Measurements from ENCODE around the gene CDA. TPM values are rescaled to one million over a fixed set of nuclear protein-coding genes. Genes with fewer than 3 reads are reported as not detected.
A peak's percentile ranks its signal among the peaks of the same experiment; 100 is the strongest.

The CDA gene
- total RNA-seq, 1 donor from 2014 or later, result 10.1 TPM

DNA sequence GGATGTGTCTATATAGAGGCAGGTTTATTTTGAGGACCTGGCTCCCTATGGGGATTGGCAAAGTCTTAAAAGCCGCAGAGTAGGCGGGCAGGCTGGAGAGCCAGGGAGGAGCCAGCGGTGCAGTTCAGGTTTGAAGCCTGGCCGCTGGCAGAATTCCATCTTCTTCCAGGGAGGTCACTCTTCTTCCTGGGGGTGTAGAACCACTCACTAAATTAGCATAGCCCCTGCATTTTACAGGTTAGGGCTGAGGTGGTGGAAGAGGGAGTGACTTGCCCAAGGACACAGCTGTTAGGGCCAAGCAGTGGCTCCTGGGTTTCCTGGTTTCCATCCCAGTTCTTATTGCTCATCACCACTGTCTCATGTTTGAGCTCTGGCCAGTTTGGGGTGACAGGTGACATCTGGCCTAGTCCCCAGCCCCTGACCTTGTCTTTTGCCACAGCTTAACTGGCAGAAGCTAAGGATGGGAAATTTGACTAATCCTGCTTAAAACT, 45.7 kb downstream of the CDA start:
- intact Hi-C loops (cut with DNase I), result loop anchor here (5.0 kb wide), 1 partner anchor 57 kb away; no protein-coding TSS in a partner anchor
- peaks cover 11% of the 10 kb centered on the region in 2 donors for H3K4me1 ChIP-seq
- H3K36me3 ChIP-seq, result peaks cover 19 to 27% of the 10 kb centered on the region in 2 donors
- H3K27ac ChIP-seq, result no peak overlapping the region
- TF ChIP-seq, protein P1, sequence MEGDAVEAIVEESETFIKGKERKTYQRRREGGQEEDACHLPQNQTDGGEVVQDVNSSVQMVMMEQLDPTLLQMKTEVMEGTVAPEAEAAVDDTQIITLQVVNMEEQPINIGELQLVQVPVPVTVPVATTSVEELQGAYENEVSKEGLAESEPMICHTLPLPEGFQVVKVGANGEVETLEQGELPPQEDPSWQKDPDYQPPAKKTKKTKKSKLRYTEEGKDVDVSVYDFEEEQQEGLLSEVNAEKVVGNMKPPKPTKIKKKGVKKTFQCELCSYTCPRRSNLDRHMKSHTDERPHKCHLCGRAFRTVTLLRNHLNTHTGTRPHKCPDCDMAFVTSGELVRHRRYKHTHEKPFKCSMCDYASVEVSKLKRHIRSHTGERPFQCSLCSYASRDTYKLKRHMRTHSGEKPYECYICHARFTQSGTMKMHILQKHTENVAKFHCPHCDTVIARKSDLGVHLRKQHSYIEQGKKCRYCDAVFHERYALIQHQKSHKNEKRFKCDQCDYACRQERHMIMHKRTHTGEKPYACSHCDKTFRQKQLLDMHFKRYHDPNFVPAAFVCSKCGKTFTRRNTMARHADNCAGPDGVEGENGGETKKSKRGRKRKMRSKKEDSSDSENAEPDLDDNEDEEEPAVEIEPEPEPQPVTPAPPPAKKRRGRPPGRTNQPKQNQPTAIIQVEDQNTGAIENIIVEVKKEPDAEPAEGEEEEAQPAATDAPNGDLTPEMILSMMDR (IDR thresholded peaks at IDR 0.05), result no peak
- H3K4me3 ChIP-seq, result peak overlapping the region; percentile 94 to 98
- no peaks in the 10 kb centered on the region for H3K9me3 ChIP-seq
- DNase-seq (ENCODE audit: low spot score in 2 of 2), result no peak
- H3K27me3 ChIP-seq, result no peaks in the 10 kb centered on the region

- no peaks in the 10 kb centered on the region for H3K9me3 ChIP-seq
- TF ChIP-seq, protein P1 (IDR thresholded peaks at IDR 0.05), result no peak
- no peak overlapping the region for H3K4me3 ChIP-seq
- no peak for DNase-seq (ENCODE audit: low spot score in 2 of 2)
- H3K27ac ChIP-seq, result no peak overlapping the region
- no peaks in the 10 kb centered on the region for H3K27me3 ChIP-seq
- peaks cover 11% of the 10 kb centered on the region in 2 donors for H3K4me1 ChIP-seq
- H3K36me3 ChIP-seq, result peaks cover 28 to 49% of the 10 kb centered on the region in 2 donors
- intact Hi-C loops (cut with DNase I), result no loop called here
Observed at GRCh38 chr1:20636785-20637347, 48.0 kb downstream of the CDA start.

- no peaks in the 10 kb centered on the region for H3K27me3 ChIP-seq
- H3K9me3 ChIP-seq, result no peaks in the 10 kb centered on the region
- intact Hi-C loops (cut with DNase I), result no loop called here
- DNase-seq (ENCODE audit: low spot score in 2 of 2), result no peak
- H3K27ac ChIP-seq, result no peak overlapping the region
- H3K4me1 ChIP-seq, result peaks cover 0 to 2% of the 10 kb centered on the region in 2 donors
- TF ChIP-seq, protein P1 (IDR thresholded peaks at IDR 0.05), result peak; percentile 54 to 79 (median 66)
- no peak overlapping the region for H3K4me3 ChIP-seq
- H3K36me3 ChIP-seq, result peaks cover 54 to 83% of the 10 kb centered on the region in 2 donors
Observed at GRCh38 chr1:20640183-20640597, 51.3 kb downstream of the CDA start.

GRCh38 chr1:20641975-20642374, 53.1 kb downstream of the CDA start:
- no peaks in the 10 kb centered on the region for H3K27me3 ChIP-seq
- intact Hi-C loops (cut with DNase I), result no loop called here
- H3K4me1 ChIP-seq, result no peaks in the 10 kb centered on the region
- H3K9me3 ChIP-seq, result no peaks in the 10 kb centered on the region
- H3K4me3 ChIP-seq, result no peak overlapping the region
- no peak overlapping the region for H3K27ac ChIP-seq
- TF ChIP-seq, protein P1 (IDR thresholded peaks at IDR 0.05), result no peak
- no peak for DNase-seq (ENCODE audit: low spot score in 2 of 2)
- H3K36me3 ChIP-seq, result peaks cover 68 to 93% of the 10 kb centered on the region in 2 donors

DNA sequence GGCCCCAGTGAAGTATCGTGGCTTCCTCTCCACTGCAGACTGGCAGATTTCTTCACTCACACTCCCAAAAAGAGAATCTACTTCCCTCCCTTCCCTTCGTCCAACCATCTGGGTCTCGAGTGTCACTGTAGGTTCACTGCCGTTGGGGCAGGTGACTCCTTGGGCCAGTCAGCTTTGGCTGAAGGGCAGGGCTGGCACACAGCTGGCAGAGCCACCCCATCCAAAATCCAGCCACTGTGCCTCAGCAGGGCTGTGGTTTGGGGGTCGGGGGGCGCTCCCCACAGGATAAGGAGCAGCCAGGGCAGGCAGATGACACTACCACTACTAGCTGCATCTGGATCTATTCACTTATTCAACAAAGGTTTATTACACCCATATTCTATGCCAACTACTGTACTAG, 54.2 kb downstream of the CDA start:
- TF ChIP-seq, protein P1 (IDR thresholded peaks at IDR 0.05), result no peak
- no peak overlapping the region for H3K4me3 ChIP-seq
- no peaks in the 10 kb centered on the region for H3K9me3 ChIP-seq
- peaks cover 70 to 89% of the 10 kb centered on the region in 2 donors for H3K36me3 ChIP-seq
- intact Hi-C loops (cut with DNase I), result no loop called here
- no peak for DNase-seq (ENCODE audit: low spot score in 2 of 2)
- H3K27ac ChIP-seq, result no peak overlapping the region
- H3K27me3 ChIP-seq, result no peaks in the 10 kb centered on the region
- H3K4me1 ChIP-seq, result no peaks in the 10 kb centered on the region

Data from ascending aorta (tissue), 2 donors.